GM23338 (cell line): Measurements from ENCODE around the gene TCERG1L. TPM values are rescaled to one million over a fixed set of nuclear protein-coding genes. Genes with fewer than 3 reads are reported as not detected.
"Not testable (repeated sequence)": the region's sequence is repeated elsewhere in the genome, so short reads cannot be mapped to it uniquely, and the experiment has no call there.

Experiments
- ATAC-seq: fragments of 200-7000 bp; cut with Tn5 transposase; 3 replicates; pipeline ENCODE4 v1.9.1; 2020
- DNase-seq: peaks from one replicate; pipeline ENCODE4 v3.0.0-alpha.2; 2015; ENCODE audit warnings: low spot score
- H2AFZ ChIP-seq: fragments of 200-600 bp; sonication (generic); 2 replicates; pipeline ENCODE4 v1.8.0; 2016; ENCODE audit warnings: antibody characterized with exemption, mild to moderate bottlenecking, moderate library complexity
- H3F3A ChIP-seq: fragments of 200-600 bp; sonication (generic); replicated peaks from 2 replicates; pipeline ENCODE4 v1.8.0; 2017; ENCODE audit warnings: antibody characterized with exemption, mixed run types, low read depth
- H3K27ac ChIP-seq: fragments of 200-600 bp; sonication (generic); 2 replicates; pipeline ENCODE4 v1.6.1; 2016; ENCODE audit warnings: low read depth
- H3K27me3 ChIP-seq: fragments of 200-600 bp; sonication (generic); 2 replicates; pipeline ENCODE4 v1.8.0; 2016; ENCODE audit warnings: mild to moderate bottlenecking, mixed run types, moderate library complexity; ENCODE audit not compliant: insufficient read depth
- H3K36me3 ChIP-seq: fragments of 200-600 bp; sonication (generic); 2 replicates; pipeline ENCODE4 v1.8.0; 2016; ENCODE audit warnings: mild to moderate bottlenecking; ENCODE audit not compliant: insufficient read depth
- H3K4me1 ChIP-seq: fragments of 200-600 bp; sonication (generic); 2 replicates; pipeline ENCODE4 v1.8.0; 2016; ENCODE audit warnings: mild to moderate bottlenecking, moderate library complexity; ENCODE audit not compliant: insufficient read depth
- H3K4me2 ChIP-seq: fragments of 200-600 bp; sonication (generic); 2 replicates; pipeline ENCODE4 v1.7.1; 2017; ENCODE audit warnings: mixed run types
- H3K4me3 ChIP-seq: fragments of 200-600 bp; sonication (generic); 2 replicates; pipeline ENCODE4 v1.6.1; 2016; ENCODE audit warnings: mixed run types
- H3K79me2 ChIP-seq: fragments of 200-600 bp; sonication (generic); replicated peaks from 2 replicates; pipeline ENCODE4 v1.8.0; 2017; ENCODE audit warnings: mild to moderate bottlenecking; ENCODE audit not compliant: insufficient read depth
- H3K9me2 ChIP-seq: fragments of 200-600 bp; sonication (generic); 2 replicates; pipeline ENCODE4 v1.8.0; 2017; ENCODE audit not compliant: insufficient read depth
- H4K20me1 ChIP-seq: fragments of 200-600 bp; sonication (generic); replicated peaks from 2 replicates; pipeline ENCODE4 v1.8.0; 2017; ENCODE audit warnings: mild to moderate bottlenecking; ENCODE audit not compliant: insufficient read depth
- H3K27ac Mint-ChIP-seq: 2 replicates; pipeline ENCODE4 v1.8.0; 2020; ENCODE audit warnings: inconsistent platforms, mild to moderate bottlenecking, moderate library complexity, mixed read lengths
- H3K27me3 Mint-ChIP-seq: 3 replicates; pipeline ENCODE4 v1.8.0; 2022; ENCODE audit warnings: low read depth, mild to moderate bottlenecking, moderate library complexity, mixed read lengths, inconsistent platforms; ENCODE audit not compliant: insufficient read depth, poor library complexity
- H3K36me3 Mint-ChIP-seq: 3 replicates; pipeline ENCODE4 v1.8.0; 2021; ENCODE audit warnings: low read depth, mild to moderate bottlenecking, inconsistent platforms, moderate library complexity, mixed read lengths
- H3K4me1 Mint-ChIP-seq: 3 replicates; pipeline ENCODE4 v1.8.0; 2020; ENCODE audit warnings: mild to moderate bottlenecking, inconsistent platforms, mixed read lengths
- H3K4me3 Mint-ChIP-seq: 3 replicates; pipeline ENCODE4 v1.8.0; 2021; ENCODE audit warnings: moderate library complexity, mild to moderate bottlenecking, inconsistent platforms, mixed read lengths
- H3K9me3 Mint-ChIP-seq: 3 replicates; pipeline ENCODE4 v1.8.0; 2020; ENCODE audit warnings: moderate library complexity, mild to moderate bottlenecking, inconsistent platforms, mixed read lengths
- CREB1 ChIP-seq: fragments of 250-450 bp; sonication (Bioruptor Pico); IDR thresholded peaks from 2 replicates; pipeline ENCODE4 v1.5.0; 2020; ENCODE audit warnings: low read depth, mild to moderate bottlenecking, moderate library complexity
- EZH2 ChIP-seq: fragments of 200-600 bp; sonication (generic); IDR thresholded peaks from one replicate; pipeline ENCODE4 v1.8.0; 2017; ENCODE audit warnings: antibody characterized with exemption, mild to moderate bottlenecking, low read depth; ENCODE audit not compliant: unreplicated experiment
- EZH2phosphoT487 ChIP-seq: fragments of 200-600 bp; sonication (generic); IDR thresholded peaks from one replicate; pipeline ENCODE4 v1.8.1; 2018; ENCODE audit warnings: antibody characterized with exemption; ENCODE audit not compliant: unreplicated experiment
- JUNB ChIP-seq: IDR thresholded peaks from one replicate; pipeline ENCODE4 v1.6.1; 2016; ENCODE audit warnings: antibody characterized with exemption; ENCODE audit not compliant: unreplicated experiment
- NANOG ChIP-seq: IDR thresholded peaks from 2 replicates; pipeline ENCODE4 v1.6.1; 2016; ENCODE audit warnings: antibody characterized with exemption, borderline replicate concordance
- STAT1 ChIP-seq: IDR thresholded peaks from one replicate; pipeline ENCODE4 v1.6.1; 2016; ENCODE audit warnings: antibody characterized with exemption; ENCODE audit not compliant: unreplicated experiment
- ZNF114 ChIP-seq: fragments of 250-450 bp; sonication (Bioruptor Pico); IDR thresholded peaks from 2 replicates; pipeline ENCODE4 v1.5.0; 2020; ENCODE audit warnings: mild to moderate bottlenecking, moderate library complexity
- ZNF331 ChIP-seq: fragments of 250-450 bp; sonication (Bioruptor Pico); IDR thresholded peaks from 2 replicates; pipeline ENCODE4 v1.5.0; 2020; ENCODE audit warnings: low read depth, mild to moderate bottlenecking, moderate library complexity
- polyA plus RNA-seq: library from polyadenylated mRNA; unstranded; fragments of >200 nt; fragmentation: Nextera tagmentation; extraction: Ambion mirVana; gene quantifications from 2 replicates; pipeline ENCODE4 v1.2.1, GENCODE V29; 2016
- total RNA-seq: library from RNA; depleted of rRNA; stranded (reverse); fragments of >200 nt; shearing (Covaris generic); gene quantifications from 2 replicates; pipeline ENCODE4 v1.2.3, GENCODE V29; 2014
- TF ChIP-seq, protein P1 (sequence below), 2 experiments: fragments of 200-600 bp in 1 of 2; sonication (generic) in 1 of 2; conservative IDR thresholded peaks; 2 replicates each; pipeline versions ENCODE4 v1.5.1 to v1.6.1; 2016 to 2017; ENCODE audit warnings: antibody characterized with exemption in 2 of 2, low read depth in 2 of 2, mild to moderate bottlenecking in 2 of 2, moderate library complexity in 1 of 2
- TF ChIP-seq, protein P2 (sequence below): IDR thresholded peaks from 2 replicates; pipeline ENCODE4 v1.6.1; 2016; ENCODE audit warnings: antibody characterized with exemption
- TF ChIP-seq, protein P3 (sequence below): fragments of 250-450 bp; sonication (Bioruptor Pico); IDR thresholded peaks from 2 replicates; pipeline ENCODE4 v1.5.0; 2020; ENCODE audit warnings: mild to moderate bottlenecking, moderate library complexity

TCERG1L gene
- total and polyA plus RNA-seq, 2 experiments from 2014 or later = 3.9 to 5.5 TPM

DNA sequence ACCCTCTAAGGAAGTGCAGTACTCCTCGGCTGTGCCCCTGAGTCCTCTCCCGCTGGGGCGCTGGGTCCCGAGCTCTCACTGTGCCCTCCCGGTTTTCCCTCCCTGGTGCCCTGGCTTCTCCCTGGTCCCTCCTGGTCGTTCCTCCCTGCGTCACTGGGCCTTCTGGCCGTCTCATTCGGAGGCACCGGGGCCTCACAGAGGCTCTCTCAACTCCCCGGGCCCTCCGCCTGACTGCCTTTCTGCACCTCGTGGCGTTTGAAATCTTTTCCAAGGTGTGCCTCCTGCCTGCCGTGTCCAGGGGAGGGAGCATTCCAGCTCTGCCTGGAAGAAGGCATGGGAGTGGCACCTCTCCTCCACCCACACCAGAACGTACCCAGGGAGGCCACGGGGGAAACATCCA lies 174.3 kb downstream of the TCERG1L start:
- H3K36me3 Mint-ChIP-seq = peaks cover 10% of the 10 kb centered on the region; the same call in 2 of the 3 replicates
- Histone ChIP-seq H3K4me1 (no peaks in the 10 kb centered on the region), H2AFZ (no peak overlapping the region), H3K79me2 (no peaks in the 10 kb centered on the region), H3K9me2 (no peaks in the 10 kb centered on the region), H3K36me3 (no peaks in the 10 kb centered on the region), H3K27me3 (no peaks in the 10 kb centered on the region), H3K27ac (no peak overlapping the region), H3K4me3 (no peak overlapping the region), H4K20me1 (no peaks in the 10 kb centered on the region), H3K4me2 (no peak overlapping the region), H3F3A (no peaks in the 10 kb centered on the region)
- no peak for DNase-seq
- no peak for ATAC-seq
- H3K9me3 Mint-ChIP-seq = peaks cover 80% of the 10 kb centered on the region
- no peak overlapping the region for H3K4me3 Mint-ChIP-seq
- TF ChIP-seq, protein P1, sequence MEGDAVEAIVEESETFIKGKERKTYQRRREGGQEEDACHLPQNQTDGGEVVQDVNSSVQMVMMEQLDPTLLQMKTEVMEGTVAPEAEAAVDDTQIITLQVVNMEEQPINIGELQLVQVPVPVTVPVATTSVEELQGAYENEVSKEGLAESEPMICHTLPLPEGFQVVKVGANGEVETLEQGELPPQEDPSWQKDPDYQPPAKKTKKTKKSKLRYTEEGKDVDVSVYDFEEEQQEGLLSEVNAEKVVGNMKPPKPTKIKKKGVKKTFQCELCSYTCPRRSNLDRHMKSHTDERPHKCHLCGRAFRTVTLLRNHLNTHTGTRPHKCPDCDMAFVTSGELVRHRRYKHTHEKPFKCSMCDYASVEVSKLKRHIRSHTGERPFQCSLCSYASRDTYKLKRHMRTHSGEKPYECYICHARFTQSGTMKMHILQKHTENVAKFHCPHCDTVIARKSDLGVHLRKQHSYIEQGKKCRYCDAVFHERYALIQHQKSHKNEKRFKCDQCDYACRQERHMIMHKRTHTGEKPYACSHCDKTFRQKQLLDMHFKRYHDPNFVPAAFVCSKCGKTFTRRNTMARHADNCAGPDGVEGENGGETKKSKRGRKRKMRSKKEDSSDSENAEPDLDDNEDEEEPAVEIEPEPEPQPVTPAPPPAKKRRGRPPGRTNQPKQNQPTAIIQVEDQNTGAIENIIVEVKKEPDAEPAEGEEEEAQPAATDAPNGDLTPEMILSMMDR (conservative IDR thresholded peaks at IDR 0.05; ENCODE audit: low read depth in 2 of 2) = no peak
- no peak for TF ChIP-seq CREB1 (CRISPR knock-in tag)
- no peak for TF ChIP-seq ZNF331
- no peak for TF ChIP-seq NANOG
- TF ChIP-seq, protein P2, sequence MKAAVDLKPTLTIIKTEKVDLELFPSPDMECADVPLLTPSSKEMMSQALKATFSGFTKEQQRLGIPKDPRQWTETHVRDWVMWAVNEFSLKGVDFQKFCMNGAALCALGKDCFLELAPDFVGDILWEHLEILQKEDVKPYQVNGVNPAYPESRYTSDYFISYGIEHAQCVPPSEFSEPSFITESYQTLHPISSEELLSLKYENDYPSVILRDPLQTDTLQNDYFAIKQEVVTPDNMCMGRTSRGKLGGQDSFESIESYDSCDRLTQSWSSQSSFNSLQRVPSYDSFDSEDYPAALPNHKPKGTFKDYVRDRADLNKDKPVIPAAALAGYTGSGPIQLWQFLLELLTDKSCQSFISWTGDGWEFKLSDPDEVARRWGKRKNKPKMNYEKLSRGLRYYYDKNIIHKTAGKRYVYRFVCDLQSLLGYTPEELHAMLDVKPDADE = no peak
- no peak for TF ChIP-seq JUNB
- TF ChIP-seq, protein P3, sequence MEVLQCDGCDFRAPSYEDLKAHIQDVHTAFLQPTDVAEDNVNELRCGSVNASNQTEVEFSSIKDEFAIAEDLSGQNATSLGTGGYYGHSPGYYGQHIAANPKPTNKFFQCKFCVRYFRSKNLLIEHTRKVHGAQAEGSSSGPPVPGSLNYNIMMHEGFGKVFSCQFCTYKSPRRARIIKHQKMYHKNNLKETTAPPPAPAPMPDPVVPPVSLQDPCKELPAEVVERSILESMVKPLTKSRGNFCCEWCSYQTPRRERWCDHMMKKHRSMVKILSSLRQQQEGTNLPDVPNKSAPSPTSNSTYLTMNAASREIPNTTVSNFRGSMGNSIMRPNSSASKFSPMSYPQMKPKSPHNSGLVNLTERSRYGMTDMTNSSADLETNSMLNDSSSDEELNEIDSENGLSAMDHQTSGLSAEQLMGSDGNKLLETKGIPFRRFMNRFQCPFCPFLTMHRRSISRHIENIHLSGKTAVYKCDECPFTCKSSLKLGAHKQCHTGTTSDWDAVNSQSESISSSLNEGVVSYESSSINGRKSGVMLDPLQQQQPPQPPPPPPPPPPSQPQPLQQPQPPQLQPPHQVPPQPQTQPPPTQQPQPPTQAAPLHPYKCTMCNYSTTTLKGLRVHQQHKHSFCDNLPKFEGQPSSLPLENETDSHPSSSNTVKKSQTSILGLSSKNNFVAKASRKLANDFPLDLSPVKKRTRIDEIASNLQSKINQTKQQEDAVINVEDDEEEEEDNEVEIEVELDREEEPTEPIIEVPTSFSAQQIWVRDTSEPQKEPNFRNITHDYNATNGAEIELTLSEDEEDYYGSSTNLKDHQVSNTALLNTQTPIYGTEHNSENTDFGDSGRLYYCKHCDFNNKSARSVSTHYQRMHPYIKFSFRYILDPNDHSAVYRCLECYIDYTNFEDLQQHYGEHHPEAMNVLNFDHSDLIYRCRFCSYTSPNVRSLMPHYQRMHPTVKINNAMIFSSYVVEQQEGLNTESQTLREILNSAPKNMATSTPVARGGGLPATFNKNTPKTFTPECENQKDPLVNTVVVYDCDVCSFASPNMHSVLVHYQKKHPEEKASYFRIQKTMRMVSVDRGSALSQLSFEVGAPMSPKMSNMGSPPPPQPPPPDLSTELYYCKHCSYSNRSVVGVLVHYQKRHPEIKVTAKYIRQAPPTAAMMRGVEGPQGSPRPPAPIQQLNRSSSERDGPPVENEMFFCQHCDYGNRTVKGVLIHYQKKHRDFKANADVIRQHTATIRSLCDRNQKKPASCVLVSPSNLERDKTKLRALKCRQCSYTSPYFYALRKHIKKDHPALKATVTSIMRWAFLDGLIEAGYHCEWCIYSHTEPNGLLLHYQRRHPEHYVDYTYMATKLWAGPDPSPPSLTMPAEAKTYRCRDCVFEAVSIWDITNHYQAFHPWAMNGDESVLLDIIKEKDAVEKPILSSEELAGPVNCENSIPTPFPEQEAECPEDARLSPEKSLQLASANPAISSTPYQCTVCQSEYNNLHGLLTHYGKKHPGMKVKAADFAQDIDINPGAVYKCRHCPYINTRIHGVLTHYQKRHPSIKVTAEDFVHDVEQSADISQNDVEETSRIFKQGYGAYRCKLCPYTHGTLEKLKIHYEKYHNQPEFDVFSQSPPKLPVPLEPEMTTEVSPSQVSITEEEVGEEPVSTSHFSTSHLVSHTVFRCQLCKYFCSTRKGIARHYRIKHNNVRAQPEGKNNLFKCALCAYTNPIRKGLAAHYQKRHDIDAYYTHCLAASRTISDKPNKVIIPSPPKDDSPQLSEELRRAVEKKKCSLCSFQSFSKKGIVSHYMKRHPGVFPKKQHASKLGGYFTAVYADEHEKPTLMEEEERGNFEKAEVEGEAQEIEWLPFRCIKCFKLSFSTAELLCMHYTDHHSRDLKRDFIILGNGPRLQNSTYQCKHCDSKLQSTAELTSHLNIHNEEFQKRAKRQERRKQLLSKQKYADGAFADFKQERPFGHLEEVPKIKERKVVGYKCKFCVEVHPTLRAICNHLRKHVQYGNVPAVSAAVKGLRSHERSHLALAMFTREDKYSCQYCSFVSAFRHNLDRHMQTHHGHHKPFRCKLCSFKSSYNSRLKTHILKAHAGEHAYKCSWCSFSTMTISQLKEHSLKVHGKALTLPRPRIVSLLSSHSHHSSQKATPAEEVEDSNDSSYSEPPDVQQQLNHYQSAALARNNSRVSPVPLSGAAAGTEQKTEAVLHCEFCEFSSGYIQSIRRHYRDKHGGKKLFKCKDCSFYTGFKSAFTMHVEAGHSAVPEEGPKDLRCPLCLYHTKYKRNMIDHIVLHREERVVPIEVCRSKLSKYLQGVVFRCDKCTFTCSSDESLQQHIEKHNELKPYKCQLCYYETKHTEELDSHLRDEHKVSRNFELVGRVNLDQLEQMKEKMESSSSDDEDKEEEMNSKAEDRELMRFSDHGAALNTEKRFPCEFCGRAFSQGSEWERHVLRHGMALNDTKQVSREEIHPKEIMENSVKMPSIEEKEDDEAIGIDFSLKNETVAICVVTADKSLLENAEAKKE (CRISPR knock-in tag) = no peak
- TF ChIP-seq EZH2 = no peak
- no peak for TF ChIP-seq EZH2phosphoT487
- no peak for TF ChIP-seq ZNF114 (CRISPR knock-in tag)
- TF ChIP-seq STAT1 = no peak
- H3K27ac Mint-ChIP-seq = no peak overlapping the region
- peaks cover 4% of the 10 kb centered on the region; the same call in 2 of the 3 replicates for H3K4me1 Mint-ChIP-seq
- no peaks in the 10 kb centered on the region for H3K27me3 Mint-ChIP-seq

DNA sequence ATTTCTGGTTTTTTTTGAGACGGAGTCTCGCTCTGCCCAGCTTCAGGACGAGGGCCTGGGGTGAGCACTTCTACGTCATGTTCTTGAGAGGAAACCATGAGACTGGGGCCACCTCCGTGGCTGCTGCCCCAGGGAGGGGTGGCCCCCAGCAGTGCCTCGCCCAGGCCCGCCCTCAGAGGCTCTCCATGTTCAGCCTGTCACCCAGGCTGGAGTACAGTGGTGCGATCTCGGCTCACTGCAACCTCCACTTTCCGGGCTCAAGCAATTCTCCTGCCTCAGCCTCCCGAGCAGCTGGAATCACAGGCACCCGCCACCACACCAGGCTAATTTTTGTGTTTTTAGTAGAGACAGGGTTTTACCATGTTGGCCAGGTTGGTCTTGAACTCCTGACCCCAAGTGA lies 175.2 kb downstream of the TCERG1L start:
- not testable (repeated sequence) for H3K79me2 ChIP-seq, H3K4me2 ChIP-seq, H3K4me1 ChIP-seq, H3K27ac ChIP-seq, H3K4me3 ChIP-seq, H3K9me2 ChIP-seq, H3K36me3 ChIP-seq, H3F3A ChIP-seq, ATAC-seq, H3K27me3 ChIP-seq, H2AFZ ChIP-seq, DNase-seq, H3K27ac Mint-ChIP-seq, H4K20me1 ChIP-seq, H3K4me3 Mint-ChIP-seq, H3K27me3 Mint-ChIP-seq
- H3K36me3 Mint-ChIP-seq = peaks cover 17% of the 10 kb centered on the region
- H3K9me3 Mint-ChIP-seq = peaks cover 80% of the 10 kb centered on the region
- H3K4me1 Mint-ChIP-seq = peaks cover 11% of the 10 kb centered on the region
